Brain microvascular endothelial cell (primary cell): ENCODE results near the gene MCTP2.

ENCODE experiments used
- DNase-seq: peaks from one replicate; pipeline ENCODE4 v3.0.0-alpha.2; 2020
- H3K27ac ChIP-seq: fragments of 250-450 bp; sonication (Bioruptor Pico); 2 replicates; pipeline ENCODE4 v1.5.1; 2020; ENCODE audit warnings: mild to moderate bottlenecking, moderate library complexity
- H3K27me3 ChIP-seq: fragments of 250-450 bp; sonication (Bioruptor Pico); replicated peaks from 2 replicates; pipeline ENCODE4 v1.5.1; 2020; ENCODE audit warnings: mild to moderate bottlenecking
- H3K36me3 ChIP-seq: fragments of 250-450 bp; sonication (Bioruptor Pico); replicated peaks from 2 replicates; pipeline ENCODE4 v1.5.1; 2020; ENCODE audit warnings: mild to moderate bottlenecking
- H3K4me3 ChIP-seq: 2 replicates; pipeline ENCODE4 v1.5.1; 2011; ENCODE audit warnings: low read depth, mild to moderate bottlenecking, control low read depth, low read length, moderate library complexity
- CTCF ChIP-seq: IDR thresholded peaks from 2 replicates; pipeline ENCODE4 v1.5.1; 2011; ENCODE audit warnings: low read depth, mild to moderate bottlenecking, moderate library complexity, low read length, control low read depth, inconsistent platforms; ENCODE audit errors: missing control alignments
- in situ Hi-C: cut with HindIII; loops from 2 replicates; pipeline ENCODE4 v1.10.0; 2017; ENCODE audit warnings: low sequenced_read_pairs, low pct_ligation_motif_present

MCTP2 gene

GRCh38 chr15:94265982-94266381, 34.6 kb downstream of the MCTP2 start:
- in situ Hi-C loops = no loop called here
- H3K27ac ChIP-seq = no peak overlapping the region
- H3K36me3 ChIP-seq = no peaks in the 10 kb centered on the region
- H3K27me3 ChIP-seq = no peaks in the 10 kb centered on the region
- H3K4me3 ChIP-seq = no peak overlapping the region
- DNase-seq = no peak
- no peak for TF ChIP-seq CTCF

- in situ Hi-C loops = no loop called here
- H3K27me3 ChIP-seq = no peaks in the 10 kb centered on the region
- TF ChIP-seq CTCF = no peak
- no peak overlapping the region for H3K4me3 ChIP-seq
- DNase-seq = no peak
- H3K27ac ChIP-seq = no peak overlapping the region
- H3K36me3 ChIP-seq = no peaks in the 10 kb centered on the region
These were observed 35.4 kb downstream of the MCTP2 start for GRCh38 chr15:94266789-94267188.

- Histone ChIP-seq H3K27me3 (no peaks in the 10 kb centered on the region), H3K36me3 (no peaks in the 10 kb centered on the region), H3K4me3 (no peak overlapping the region), H3K27ac (no peak overlapping the region)
- no peak for TF ChIP-seq CTCF
- DNase-seq = no peak
- in situ Hi-C loops = no loop called here
These were observed 38.6 kb downstream of the MCTP2 start for GRCh38 chr15:94269954-94270353.

- TF ChIP-seq CTCF = no peak
- Histone ChIP-seq H3K36me3 (no peaks in the 10 kb centered on the region), H3K27ac (no peak overlapping the region), H3K27me3 (no peaks in the 10 kb centered on the region), H3K4me3 (no peak overlapping the region)
- DNase-seq = no peak
- in situ Hi-C loops = no loop called here
These were observed 39.2 kb downstream of the MCTP2 start for GRCh38 chr15:94270570-94270969.

GRCh38 chr15:94272251-94272898, 41.0 kb downstream of the MCTP2 start:
- Histone ChIP-seq H3K27ac (no peak overlapping the region), H3K36me3 (no peaks in the 10 kb centered on the region), H3K27me3 (no peaks in the 10 kb centered on the region), H3K4me3 (no peak overlapping the region)
- DNase-seq = no peak
- in situ Hi-C loops = no loop called here
- TF ChIP-seq CTCF = no peak

- Histone ChIP-seq H3K27ac (no peak overlapping the region), H3K4me3 (no peak overlapping the region), H3K27me3 (no peaks in the 10 kb centered on the region), H3K36me3 (no peaks in the 10 kb centered on the region)
- in situ Hi-C loops = no loop called here
- no peak for DNase-seq
- TF ChIP-seq CTCF = no peak
These were observed 42.5 kb downstream of the MCTP2 start for GRCh38 chr15:94273826-94274225.
